Activated B cell treated with CpG ODN at 0.5 μM for 24 hours (primary cell): ENCODE data around the gene ATP5ME. TPM values are rescaled to one million over a fixed set of nuclear protein-coding genes. Genes with fewer than 3 reads are reported as not detected.

Experiments
- ATAC-seq: fragments of 200-7000 bp; cut with Tn5 transposase; one replicate; pipeline ENCODE4 v1.10.0; 2021; ENCODE audit warnings: low read depth, mild to moderate bottlenecking, moderate library complexity
- CTCF ChIA-PET: fragments of 350-600 bp; sonication (Branson Sonifier 250); formaldehyde crosslinking; loops from one replicate; lab custom pipeline; 2021; ENCODE audit warnings: antibody characterized with exemption; lab: Charles Lee
- POLR2A ChIA-PET: fragments of 350-600 bp; sonication (Branson Sonifier 250); formaldehyde crosslinking; loops from one replicate; lab custom pipeline; 2021; ENCODE audit warnings: antibody characterized with exemption; lab: Charles Lee
- DNase-seq: peaks from one replicate; pipeline ENCODE4 v3.0.0; 2022
- H3K27ac Mint-ChIP-seq: one replicate; pipeline ENCODE4 v1.8.0; 2020; ENCODE audit warnings: mixed read lengths
- H3K27me3 Mint-ChIP-seq: one replicate; pipeline ENCODE4 v1.8.0; 2021; ENCODE audit warnings: mixed read lengths
- H3K36me3 Mint-ChIP-seq: one replicate; pipeline ENCODE4 v1.8.0; 2021; ENCODE audit warnings: low read depth, mixed read lengths
- H3K4me1 Mint-ChIP-seq: one replicate; pipeline ENCODE4 v1.8.0; 2021; ENCODE audit warnings: mixed read lengths
- H3K4me3 Mint-ChIP-seq: one replicate; pipeline ENCODE4 v1.8.0; 2020; ENCODE audit warnings: mild to moderate bottlenecking, mixed read lengths
- H3K9me3 Mint-ChIP-seq: one replicate; pipeline ENCODE4 v1.8.0; 2020; ENCODE audit warnings: mixed read lengths
- intact Hi-C: fragments of 100-400 bp; cut with micrococcal nuclease; formaldehyde crosslinking; loops from one replicate; pipeline ENCODE4 v1.15.1; 2024
- total RNA-seq: library from RNA; stranded (reverse); gene quantifications from 2 replicates; pipeline ENCODE4 v1.2.3, GENCODE V29; 2022
- TF ChIP-seq, protein P1 (sequence below): fragments of 200-600 bp; IDR thresholded peaks from one replicate; pipeline ENCODE4 v1.8.0; 2022; ENCODE audit warnings: antibody characterized with exemption, mild to moderate bottlenecking

ATP5ME gene, protein sequence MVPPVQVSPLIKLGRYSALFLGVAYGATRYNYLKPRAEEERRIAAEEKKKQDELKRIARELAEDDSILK
- 152 and 193 TPM in 2 replicates for total RNA-seq

DNA sequence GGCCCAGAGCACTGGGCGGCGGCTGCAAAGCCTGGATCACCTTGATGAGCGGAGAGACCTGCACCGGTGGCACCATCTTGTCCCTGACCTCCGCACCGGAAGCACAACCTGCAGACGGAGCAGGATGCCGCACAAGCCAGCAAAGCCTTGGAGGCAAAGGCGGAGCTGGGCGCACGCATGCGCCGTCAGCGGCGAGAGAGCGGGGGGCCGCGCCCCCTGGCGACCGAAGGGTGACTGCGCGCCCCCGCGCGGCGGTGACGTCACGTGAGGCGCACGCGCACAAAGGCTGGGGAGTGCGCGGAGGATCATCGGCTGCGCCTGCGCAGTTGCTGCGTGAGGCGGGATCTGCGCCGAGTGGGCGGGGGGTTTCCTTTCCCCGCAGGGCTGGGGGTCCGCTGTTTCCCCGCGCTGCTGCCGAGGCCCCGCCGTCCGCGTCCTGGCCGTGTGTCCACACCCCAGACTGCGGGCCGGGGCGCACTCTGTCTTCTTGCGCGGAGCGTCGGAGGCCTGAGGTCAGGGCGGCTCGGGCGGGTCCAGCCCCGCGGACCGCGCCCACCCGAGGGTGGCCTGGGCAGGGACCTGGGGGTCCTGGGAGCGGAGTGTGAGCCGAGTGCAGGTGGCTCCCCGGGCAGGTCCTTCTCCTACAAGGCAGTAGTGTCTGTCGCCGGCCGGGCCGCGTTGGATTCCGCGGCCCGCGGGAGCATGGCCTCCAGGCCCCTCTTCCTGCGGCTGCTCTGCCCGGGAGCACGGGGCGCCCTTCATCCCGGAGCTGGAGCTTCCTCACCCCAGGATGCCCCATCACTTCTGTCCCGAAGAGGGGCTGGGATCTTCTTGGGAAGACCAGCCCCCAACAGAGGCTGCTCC is at the start of gene ATP5ME, which contains the start of gene MYL5:
TSS of gene ATP5ME (minus strand) at position 105 of the 864 bp plus-strand sequence. CDS start at position 76, 29 bp downstream.
TSS of gene MYL5 (plus strand) at position 371 of the 864 bp plus-strand sequence. CDS start 3,485 bp downstream, outside the sequence.
- ChIA-PET POLR2A (interaction anchor here (0.5 to 3.2 kb wide), 14 partner anchors 11 to 550 kb away, joined by 3 to 56 read pairs (median 6); partner anchors contain the start of genes GAK, TMEM175, ZNF141 and ZNF718), CTCF (interaction anchor here (1.2 to 1.6 kb wide), 3 partner anchors 10 to 26 kb away, joined by 3 to 10 read pairs (median 3); no protein-coding TSS in a partner anchor)
- DNase-seq (peak; percentile 99), ATAC-seq (peak; percentile 81)
- intact Hi-C loops: loop anchor here (1.0 to 2.0 kb wide), 11 partner anchors 10 to 1038 kb away; partner anchors contain the start of genes GAK, IDUA, PCGF3 and PIGG
- TF ChIP-seq, protein P1, sequence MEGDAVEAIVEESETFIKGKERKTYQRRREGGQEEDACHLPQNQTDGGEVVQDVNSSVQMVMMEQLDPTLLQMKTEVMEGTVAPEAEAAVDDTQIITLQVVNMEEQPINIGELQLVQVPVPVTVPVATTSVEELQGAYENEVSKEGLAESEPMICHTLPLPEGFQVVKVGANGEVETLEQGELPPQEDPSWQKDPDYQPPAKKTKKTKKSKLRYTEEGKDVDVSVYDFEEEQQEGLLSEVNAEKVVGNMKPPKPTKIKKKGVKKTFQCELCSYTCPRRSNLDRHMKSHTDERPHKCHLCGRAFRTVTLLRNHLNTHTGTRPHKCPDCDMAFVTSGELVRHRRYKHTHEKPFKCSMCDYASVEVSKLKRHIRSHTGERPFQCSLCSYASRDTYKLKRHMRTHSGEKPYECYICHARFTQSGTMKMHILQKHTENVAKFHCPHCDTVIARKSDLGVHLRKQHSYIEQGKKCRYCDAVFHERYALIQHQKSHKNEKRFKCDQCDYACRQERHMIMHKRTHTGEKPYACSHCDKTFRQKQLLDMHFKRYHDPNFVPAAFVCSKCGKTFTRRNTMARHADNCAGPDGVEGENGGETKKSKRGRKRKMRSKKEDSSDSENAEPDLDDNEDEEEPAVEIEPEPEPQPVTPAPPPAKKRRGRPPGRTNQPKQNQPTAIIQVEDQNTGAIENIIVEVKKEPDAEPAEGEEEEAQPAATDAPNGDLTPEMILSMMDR: peak; percentile 46
- Mint-ChIP-seq H3K27ac (peak within 1 kb of the TSS; percentile 75), H3K36me3 (peaks cover 29% of the 10 kb centered on the region), H3K27me3 (no peaks in the 10 kb centered on the region), H3K4me1 (peaks cover 34% of the 10 kb centered on the region), H3K9me3 (no peaks in the 10 kb centered on the region), H3K4me3 (peak within 1 kb of the TSS; percentile 88)

DNA sequence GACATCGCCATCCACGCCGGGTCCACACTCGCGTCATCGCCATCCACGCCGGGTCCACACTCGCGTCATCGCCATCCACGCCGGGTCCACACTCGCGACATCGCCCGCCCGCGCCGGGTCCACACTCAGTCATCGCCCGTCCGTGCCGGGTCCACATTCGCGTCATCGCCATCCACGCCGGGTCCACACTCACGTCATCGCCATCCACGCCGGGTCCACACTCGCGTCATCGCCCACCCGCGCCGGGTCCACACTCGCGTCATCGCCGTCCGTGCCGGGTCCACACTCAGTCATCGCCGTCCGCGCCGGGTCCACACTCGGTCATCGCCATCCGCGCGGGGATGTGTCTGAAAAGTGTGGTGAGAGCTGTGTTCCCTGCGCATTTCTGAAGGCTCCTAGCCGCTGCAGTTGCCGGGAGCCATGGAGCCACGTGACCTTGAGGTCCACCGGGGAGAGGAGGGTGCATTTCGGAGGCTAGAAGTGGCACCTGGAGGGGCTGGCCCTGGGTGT is 48.8 kb upstream of the ATP5ME start:
- no peak for DNase-seq
- POLR2A ChIA-PET: no interaction called here
- Mint-ChIP-seq H3K4me3 (no peak overlapping the region), H3K4me1 (peaks cover 8% of the 10 kb centered on the region), H3K27me3 (no peaks in the 10 kb centered on the region), H3K9me3 (no peaks in the 10 kb centered on the region), H3K36me3 (peaks cover 43% of the 10 kb centered on the region), H3K27ac (no peak overlapping the region)
- TF ChIP-seq, protein P1: no peak
- no peak for ATAC-seq
- CTCF ChIA-PET: no interaction called here
- intact Hi-C loops: no loop called here

DNA sequence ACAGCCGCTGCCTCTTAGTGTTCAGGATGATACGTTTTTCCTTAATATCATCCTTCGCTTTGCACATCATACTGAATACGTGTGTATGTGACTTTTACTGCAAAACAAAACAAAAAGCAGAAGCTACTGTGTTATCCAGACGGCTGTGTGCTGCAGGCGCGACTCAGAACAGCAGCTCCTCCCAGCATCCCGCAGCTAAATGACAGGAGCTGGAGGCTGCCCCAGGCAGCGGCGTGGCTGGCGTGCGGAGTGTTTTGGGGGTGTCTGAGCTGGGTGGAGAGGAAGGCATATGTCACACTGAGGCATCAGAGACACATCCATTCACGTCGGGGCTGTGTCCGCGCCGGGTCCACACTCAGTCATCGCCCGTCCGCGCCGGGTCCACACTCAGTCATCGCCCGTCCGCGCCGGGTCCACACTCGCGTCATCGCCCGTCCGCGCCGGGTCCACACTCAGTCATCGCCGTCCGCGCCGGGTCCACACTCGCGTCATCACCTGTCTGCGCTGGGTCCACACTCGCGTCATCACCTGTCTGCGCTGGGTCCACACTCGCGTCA is 48.2 kb upstream of the ATP5ME start:
- peaks cover 39% of the 10 kb centered on the region for H3K36me3 Mint-ChIP-seq
- ATAC-seq (no peak), DNase-seq (no peak)
- no peaks in the 10 kb centered on the region for H3K27me3 Mint-ChIP-seq
- H3K9me3 Mint-ChIP-seq: no peaks in the 10 kb centered on the region
- ChIA-PET CTCF (no interaction called here), POLR2A (no interaction called here)
- TF ChIP-seq, protein P1: no peak
- H3K4me1 Mint-ChIP-seq: peaks cover 10% of the 10 kb centered on the region
- intact Hi-C loops: no loop called here
- H3K27ac Mint-ChIP-seq: no peak overlapping the region
- no peak overlapping the region for H3K4me3 Mint-ChIP-seq

DNA sequence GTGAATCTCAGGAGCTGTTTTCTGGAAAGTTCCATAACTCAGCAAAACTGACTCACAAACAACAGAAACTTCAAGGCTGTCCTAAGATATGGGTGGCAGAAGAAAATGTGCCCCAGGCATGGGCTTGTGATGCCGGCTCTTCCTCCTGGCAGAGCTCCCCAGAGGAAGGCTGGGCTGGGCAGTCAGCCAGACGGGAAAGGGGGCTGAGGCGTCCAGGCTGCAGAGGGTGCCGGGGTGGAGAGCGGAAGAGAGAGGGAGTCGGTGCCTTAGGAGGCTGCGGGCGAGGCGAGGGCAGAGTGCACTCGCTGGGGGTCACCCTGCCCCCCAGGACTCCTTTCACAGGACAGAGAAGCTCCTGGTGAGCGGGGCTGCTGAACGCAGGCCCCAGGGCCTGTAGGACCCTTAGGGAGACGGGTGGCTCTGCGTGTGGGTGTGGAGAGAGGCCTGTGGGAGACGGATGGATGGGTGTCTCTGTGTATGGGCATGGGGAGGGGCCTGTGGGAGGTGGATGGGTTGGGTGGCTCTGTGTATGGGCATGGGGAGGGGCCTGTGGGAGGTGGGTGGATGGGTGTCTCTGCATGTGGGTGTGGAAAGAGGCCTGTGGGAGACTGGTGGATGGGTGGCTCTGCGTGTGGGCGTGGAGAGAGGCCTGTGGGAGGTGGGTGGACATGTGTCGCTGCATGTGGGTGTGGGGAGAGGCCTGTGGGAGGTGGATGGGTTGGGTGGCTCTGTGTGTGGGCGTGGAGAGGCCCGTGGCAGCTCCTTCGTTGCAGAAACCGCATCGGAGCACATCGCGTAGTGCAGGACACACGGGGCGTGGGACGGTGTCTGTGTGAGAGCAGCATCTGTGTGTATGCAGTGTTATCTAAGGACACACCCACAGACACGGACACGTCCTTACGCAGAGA is 47.4 kb upstream of the ATP5ME start:
- H3K4me1 Mint-ChIP-seq: peaks cover 10% of the 10 kb centered on the region
- H3K27ac Mint-ChIP-seq: no peak overlapping the region
- H3K4me3 Mint-ChIP-seq: no peak overlapping the region
- no peaks in the 10 kb centered on the region for H3K27me3 Mint-ChIP-seq
- ChIA-PET POLR2A (no interaction called here), CTCF (no interaction called here)
- no peaks in the 10 kb centered on the region for H3K9me3 Mint-ChIP-seq
- ATAC-seq (no peak), DNase-seq (no peak)
- intact Hi-C loops: no loop called here
- H3K36me3 Mint-ChIP-seq: peaks cover 37% of the 10 kb centered on the region
- TF ChIP-seq, protein P1: no peak
